Right atrium auricular region (tissue), 2 donors: ENCODE results near the gene DDX24. TPM values are rescaled to one million over a fixed set of nuclear protein-coding genes. Genes with fewer than 3 reads are reported as not detected.
A peak's percentile ranks its signal among the peaks of the same experiment; 100 is the strongest.

Source experiments
- DNase-seq: peaks from one replicate; pipeline ENCODE4 v3.0.0-alpha.2; 2019; ENCODE audit warnings: low spot score
- H3K27ac ChIP-seq, 2 donors: fragments of 200-600 bp; sonication (generic); 1 replicate in 1 of 2; 2 replicates in 1 of 2; pipeline ENCODE4 v1.5.1; 2016 to 2019
- H3K27me3 ChIP-seq, 2 donors: fragments of 200-600 bp; sonication (generic); one replicate each; pipeline versions ENCODE4 v1.5.1 to v1.6.0; 2017 to 2019
- H3K36me3 ChIP-seq: fragments of 200-600 bp; sonication (generic); one replicate; pipeline ENCODE4 v1.5.1; 2016
- H3K4me1 ChIP-seq, 2 donors: fragments of 200-600 bp; sonication (generic); one replicate each; pipeline versions ENCODE4 v1.5.1 to v1.6.0; 2017 to 2019
- H3K4me3 ChIP-seq, 2 donors: fragments of 200-600 bp; sonication (generic); 1 replicate in 1 of 2; 2 replicates in 1 of 2; pipeline ENCODE4 v1.5.1; 2017 to 2019; ENCODE audit warnings: mild to moderate bottlenecking in 1 of 2, moderate library complexity in 1 of 2
- H3K9me3 ChIP-seq, 2 donors: fragments of 200-600 bp; sonication (generic); one replicate each; pipeline ENCODE4 v1.5.1; 2019
- total RNA-seq, 2 donors: library from RNA; depleted of rRNA; stranded (reverse); fragments of >200 nt; gene quantifications; one replicate each; pipeline ENCODE4 v1.1.0, GENCODE V29; 2016
- TF ChIP-seq, protein P1 (sequence below), 2 donors: fragments of 200-600 bp; sonication (generic); IDR thresholded peaks; one replicate each; pipeline ENCODE4 v1.5.1; 2019; ENCODE audit warnings: antibody characterized with exemption in 2 of 2

DDX24 gene
- total RNA-seq, 2 donors from 2014 or later = 166 to 178 TPM

DNA sequence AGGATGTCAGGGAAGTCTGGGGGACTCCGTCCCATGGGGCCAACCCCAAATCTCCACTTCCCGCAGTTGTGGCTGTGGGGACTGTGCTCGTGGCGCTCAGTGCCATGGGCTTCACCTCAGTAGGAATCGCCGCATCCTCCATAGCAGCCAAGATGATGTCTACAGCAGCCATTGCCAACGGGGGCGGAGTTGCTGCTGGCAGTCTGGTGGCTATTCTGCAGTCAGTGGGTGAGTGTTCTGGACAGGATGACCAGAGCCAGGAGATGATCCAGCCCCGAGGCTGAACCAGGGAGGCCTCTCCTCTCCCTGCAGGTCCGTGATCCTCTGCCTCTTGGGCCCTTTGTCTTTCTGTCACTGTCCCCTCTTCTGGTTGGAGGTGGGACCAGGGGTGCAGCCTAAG is 20.7 kb upstream of the DDX24 start:
- no peaks in the 10 kb centered on the region for H3K27me3 ChIP-seq
- no peak for DNase-seq

GRCh38 chr14:94100847-94101246 is 19.8 kb upstream of the DDX24 start:
- Histone ChIP-seq H3K27ac (no peak overlapping the region), H3K4me1 (no peaks in the 10 kb centered on the region), H3K36me3 (no peaks in the 10 kb centered on the region), H3K4me3 (no peak overlapping the region), H3K27me3 (no peaks in the 10 kb centered on the region), H3K9me3 (no peaks in the 10 kb centered on the region)
- TF ChIP-seq, protein P1, sequence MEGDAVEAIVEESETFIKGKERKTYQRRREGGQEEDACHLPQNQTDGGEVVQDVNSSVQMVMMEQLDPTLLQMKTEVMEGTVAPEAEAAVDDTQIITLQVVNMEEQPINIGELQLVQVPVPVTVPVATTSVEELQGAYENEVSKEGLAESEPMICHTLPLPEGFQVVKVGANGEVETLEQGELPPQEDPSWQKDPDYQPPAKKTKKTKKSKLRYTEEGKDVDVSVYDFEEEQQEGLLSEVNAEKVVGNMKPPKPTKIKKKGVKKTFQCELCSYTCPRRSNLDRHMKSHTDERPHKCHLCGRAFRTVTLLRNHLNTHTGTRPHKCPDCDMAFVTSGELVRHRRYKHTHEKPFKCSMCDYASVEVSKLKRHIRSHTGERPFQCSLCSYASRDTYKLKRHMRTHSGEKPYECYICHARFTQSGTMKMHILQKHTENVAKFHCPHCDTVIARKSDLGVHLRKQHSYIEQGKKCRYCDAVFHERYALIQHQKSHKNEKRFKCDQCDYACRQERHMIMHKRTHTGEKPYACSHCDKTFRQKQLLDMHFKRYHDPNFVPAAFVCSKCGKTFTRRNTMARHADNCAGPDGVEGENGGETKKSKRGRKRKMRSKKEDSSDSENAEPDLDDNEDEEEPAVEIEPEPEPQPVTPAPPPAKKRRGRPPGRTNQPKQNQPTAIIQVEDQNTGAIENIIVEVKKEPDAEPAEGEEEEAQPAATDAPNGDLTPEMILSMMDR (IDR thresholded peaks at IDR 0.05) = no peak
- DNase-seq = no peak

More for the DNA sequence above, 20.7 kb upstream of the DDX24 start:
- no peaks in the 10 kb centered on the region for H3K36me3 ChIP-seq
- H3K27ac ChIP-seq = no peak overlapping the region
- H3K4me3 ChIP-seq = no peak overlapping the region
- no peaks in the 10 kb centered on the region for H3K4me1 ChIP-seq
- H3K9me3 ChIP-seq = no peaks in the 10 kb centered on the region
- TF ChIP-seq, protein P1 (IDR thresholded peaks at IDR 0.05) = no peak

DNA sequence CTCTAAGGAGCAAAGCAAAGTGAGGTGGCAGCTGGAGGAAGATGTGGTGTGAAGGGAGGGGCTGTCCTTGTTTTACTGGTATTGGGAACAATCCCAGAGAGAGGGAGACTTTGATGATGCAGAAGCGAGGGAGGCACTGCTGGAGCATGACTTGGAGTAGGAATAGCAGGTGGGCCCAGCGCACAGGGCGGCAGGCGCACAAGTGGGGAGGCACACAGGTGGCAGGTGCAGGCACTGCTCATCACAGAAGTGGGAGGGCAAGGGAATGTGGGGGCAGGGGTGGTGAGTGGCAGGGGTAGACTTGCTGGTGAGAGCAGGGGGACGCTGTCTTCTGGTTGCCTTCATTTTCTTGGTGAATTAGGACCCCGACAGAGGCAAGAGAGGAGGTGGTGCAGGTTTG is 18.0 kb upstream of the DDX24 start:
- H3K4me1 ChIP-seq = no peaks in the 10 kb centered on the region
- no peaks in the 10 kb centered on the region for H3K27me3 ChIP-seq
- TF ChIP-seq, protein P1 (IDR thresholded peaks at IDR 0.05) = no peak
- no peaks in the 10 kb centered on the region for H3K36me3 ChIP-seq
- H3K9me3 ChIP-seq = no peaks in the 10 kb centered on the region
- H3K4me3 ChIP-seq = no peak overlapping the region
- no peak overlapping the region for H3K27ac ChIP-seq
- peak; percentile 5 for DNase-seq

GRCh38 chr14:94098326-94098992 is 17.5 kb upstream of the DDX24 start:
- no peaks in the 10 kb centered on the region for H3K4me1 ChIP-seq
- no peaks in the 10 kb centered on the region for H3K27me3 ChIP-seq
- peak; percentile 13 for DNase-seq
- no peaks in the 10 kb centered on the region for H3K9me3 ChIP-seq
- no peaks in the 10 kb centered on the region for H3K36me3 ChIP-seq
- H3K4me3 ChIP-seq = no peak overlapping the region
- TF ChIP-seq, protein P1 (IDR thresholded peaks at IDR 0.05) = no peak
- no peak overlapping the region for H3K27ac ChIP-seq

GRCh38 chr14:94097091-94097490 is 16.1 kb upstream of the DDX24 start:
- H3K27me3 ChIP-seq = no peaks in the 10 kb centered on the region
- no peaks in the 10 kb centered on the region for H3K9me3 ChIP-seq
- no peaks in the 10 kb centered on the region for H3K4me1 ChIP-seq
- no peak overlapping the region for H3K4me3 ChIP-seq
- H3K36me3 ChIP-seq = no peaks in the 10 kb centered on the region
- TF ChIP-seq, protein P1 (IDR thresholded peaks at IDR 0.05) = no peak
- no peak for DNase-seq
- no peak overlapping the region for H3K27ac ChIP-seq

DNA sequence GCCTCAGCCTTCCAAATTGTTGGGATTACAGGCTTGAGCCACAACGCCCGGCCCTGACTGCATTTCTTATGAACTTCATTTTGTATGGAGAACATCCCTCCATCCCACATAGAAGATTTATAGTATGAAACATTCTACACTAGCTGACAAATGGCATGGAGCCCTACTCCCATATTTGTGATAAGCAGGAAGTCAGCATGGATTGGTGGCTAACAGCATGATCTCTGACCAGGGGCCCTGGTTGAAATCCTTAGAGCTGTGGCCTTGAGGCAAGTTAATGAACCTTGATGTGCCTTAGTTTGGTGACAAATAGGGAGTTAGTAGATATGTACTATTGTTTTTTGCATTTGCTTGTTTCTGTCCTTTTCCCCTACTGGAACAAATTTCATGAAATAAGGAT is 12.4 kb upstream of the DDX24 start:
- TF ChIP-seq, protein P1 (IDR thresholded peaks at IDR 0.05) = no peak
- no peaks in the 10 kb centered on the region for H3K9me3 ChIP-seq
- H3K4me1 ChIP-seq = no peaks in the 10 kb centered on the region
- H3K36me3 ChIP-seq = no peaks in the 10 kb centered on the region
- no peak for DNase-seq
- no peaks in the 10 kb centered on the region for H3K27me3 ChIP-seq
- H3K4me3 ChIP-seq = no peak overlapping the region
- no peak overlapping the region for H3K27ac ChIP-seq
